PFSK-1 (cell line): Measurements from ENCODE around the gene SREK1. TPM values are rescaled to one million over a fixed set of nuclear protein-coding genes. Genes with fewer than 3 reads are reported as not detected.

ENCODE experiments used
- FOXP2 ChIP-seq: optimal IDR thresholded peaks from 2 replicates; pipeline ENCODE3; 2011; ENCODE audit warnings: borderline replicate concordance, control low read depth, inconsistent platforms; ENCODE audit not compliant: insufficient read depth; ENCODE audit errors: extremely low read length, extremely low read depth
- POLR2AphosphoS5 ChIP-seq: IDR thresholded peaks from 2 replicates; pipeline ENCODE4 v1.6.1; 2012; ENCODE audit warnings: low read depth, mild to moderate bottlenecking, control low read depth, low read length, moderate library complexity
- REST ChIP-seq, 2 experiments: IDR thresholded peaks; 2 replicates each; pipeline versions ENCODE4 v1.6.1 to v1.8.0; 2011 to 2012; ENCODE audit warnings: low read depth in 2 of 2, low read length in 2 of 2, control low read depth in 1 of 2, inconsistent platforms in 1 of 2, mild to moderate bottlenecking in 1 of 2, moderate library complexity in 1 of 2; ENCODE audit not compliant: insufficient read depth in 1 of 2
- SIN3A ChIP-seq: IDR thresholded peaks from 2 replicates; pipeline ENCODE4 v1.6.1; 2012; ENCODE audit warnings: mild to moderate bottlenecking, low read length, moderate library complexity, borderline replicate concordance; ENCODE audit not compliant: insufficient read depth
- TAF1 ChIP-seq: IDR thresholded peaks from 2 replicates; pipeline ENCODE4 v1.6.1; 2012; ENCODE audit warnings: low read length, control low read depth, borderline replicate concordance; ENCODE audit not compliant: insufficient read depth
- polyA plus RNA-seq: library from polyadenylated mRNA; unstranded; fragments of >200 nt; gene quantifications from one replicate; pipeline ENCODE4 v1.2.1, GENCODE V29; 2012; ENCODE audit warnings: low read depth, missing spikeins; ENCODE audit not compliant: insufficient read length

Gene SREK1
- polyA plus RNA-seq, result 24.8 TPM

GRCh38 chr5:66144074-66144833 lies at the start of gene SREK1:
Gene SREK1, plus strand, starts transcription at chr5:66144300. Its CDS starts 77 bp downstream, at chr5:66144377.
- TF ChIP-seq REST (IDR thresholded peaks at IDR 0.05; ENCODE audit: insufficient read depth in 1 of 2, low read depth in 2 of 2, low read length in 2 of 2), result no peak; a peak in 2 of 4 replicates
- TF ChIP-seq POLR2AphosphoS5, result peak; percentile 87
- peak; percentile 71 for TF ChIP-seq FOXP2
- peak; percentile 17; the same call in 1 of the 2 replicates for TF ChIP-seq SIN3A
- peak; percentile 58; the same call in 1 of the 2 replicates for TF ChIP-seq TAF1

- TF ChIP-seq FOXP2 (no peak), TAF1 (no peak), REST (IDR thresholded peaks at IDR 0.05; ENCODE audit: insufficient read depth in 1 of 2, low read depth in 2 of 2, low read length in 2 of 2) (no peak), POLR2AphosphoS5 (no peak), SIN3A (no peak)
Observed at GRCh38 chr5:66100851-66101250, 43.2 kb upstream of the SREK1 start.

GRCh38 chr5:66113160-66113559 lies 30.9 kb upstream of the SREK1 start:
- TF ChIP-seq POLR2AphosphoS5 (no peak), SIN3A (no peak), REST (IDR thresholded peaks at IDR 0.05; ENCODE audit: insufficient read depth in 1 of 2, low read depth in 2 of 2, low read length in 2 of 2) (no peak), TAF1 (no peak), FOXP2 (no peak)

GRCh38 chr5:66118304-66118703 lies 25.8 kb upstream of the SREK1 start:
- no peak for TF ChIP-seq POLR2AphosphoS5
- no peak for TF ChIP-seq SIN3A
- TF ChIP-seq TAF1, result no peak
- no peak for TF ChIP-seq FOXP2
- TF ChIP-seq REST (IDR thresholded peaks at IDR 0.05; ENCODE audit: insufficient read depth in 1 of 2, low read depth in 2 of 2, low read length in 2 of 2), result no peak
